GM12873 (cell line): Measurements from ENCODE around the gene SLC38A10.

Source experiments
- TF ChIP-seq, protein P1 (sequence below): IDR thresholded peaks from 2 replicates; pipeline ENCODE4 v1.5.1; 2012; ENCODE audit warnings: low read depth, mild to moderate bottlenecking, moderate library complexity, low read length, control low read depth; ENCODE audit not compliant: insufficient read depth; ENCODE audit errors: missing control alignments

SLC38A10 gene

DNA sequence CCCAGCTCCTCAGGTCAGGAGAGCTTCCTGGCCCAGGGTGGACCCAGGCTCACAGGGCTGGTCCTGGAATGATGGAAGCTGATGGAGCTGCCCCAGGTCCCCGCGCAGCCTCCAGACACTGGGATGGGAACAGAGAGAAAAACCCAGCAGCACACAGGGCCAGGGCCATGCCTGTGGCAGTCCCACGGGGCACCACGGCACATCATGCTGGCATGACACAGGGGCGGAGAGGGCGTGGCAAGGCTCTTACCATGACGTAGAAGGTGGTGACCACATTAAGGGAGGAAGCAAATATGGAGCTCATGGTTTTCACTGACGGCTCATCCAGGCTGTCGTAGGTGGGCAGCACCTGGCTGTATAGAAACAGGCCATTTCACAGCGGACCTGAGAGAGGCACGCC is 18.3 kb downstream of the SLC38A10 start:
- TF ChIP-seq, protein P1, sequence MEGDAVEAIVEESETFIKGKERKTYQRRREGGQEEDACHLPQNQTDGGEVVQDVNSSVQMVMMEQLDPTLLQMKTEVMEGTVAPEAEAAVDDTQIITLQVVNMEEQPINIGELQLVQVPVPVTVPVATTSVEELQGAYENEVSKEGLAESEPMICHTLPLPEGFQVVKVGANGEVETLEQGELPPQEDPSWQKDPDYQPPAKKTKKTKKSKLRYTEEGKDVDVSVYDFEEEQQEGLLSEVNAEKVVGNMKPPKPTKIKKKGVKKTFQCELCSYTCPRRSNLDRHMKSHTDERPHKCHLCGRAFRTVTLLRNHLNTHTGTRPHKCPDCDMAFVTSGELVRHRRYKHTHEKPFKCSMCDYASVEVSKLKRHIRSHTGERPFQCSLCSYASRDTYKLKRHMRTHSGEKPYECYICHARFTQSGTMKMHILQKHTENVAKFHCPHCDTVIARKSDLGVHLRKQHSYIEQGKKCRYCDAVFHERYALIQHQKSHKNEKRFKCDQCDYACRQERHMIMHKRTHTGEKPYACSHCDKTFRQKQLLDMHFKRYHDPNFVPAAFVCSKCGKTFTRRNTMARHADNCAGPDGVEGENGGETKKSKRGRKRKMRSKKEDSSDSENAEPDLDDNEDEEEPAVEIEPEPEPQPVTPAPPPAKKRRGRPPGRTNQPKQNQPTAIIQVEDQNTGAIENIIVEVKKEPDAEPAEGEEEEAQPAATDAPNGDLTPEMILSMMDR, result no peak

DNA sequence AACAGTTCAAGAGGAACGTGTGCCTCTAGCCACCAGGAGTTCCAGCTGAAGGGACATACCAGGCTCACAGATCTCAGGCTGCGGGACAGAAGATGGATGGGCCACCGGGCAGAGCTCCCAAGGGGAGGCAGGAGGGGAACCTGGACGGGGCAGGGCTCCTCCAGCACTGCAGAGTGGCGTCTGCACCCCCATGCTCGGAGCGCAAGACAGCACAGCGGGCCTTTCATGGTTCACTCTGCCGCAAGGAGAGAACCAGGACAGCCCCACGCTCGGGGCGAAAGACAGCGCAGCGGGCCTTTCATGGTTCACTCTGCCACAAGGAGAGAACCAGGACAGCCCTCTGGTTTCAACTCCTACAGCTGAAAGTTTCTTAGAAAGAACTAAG is 20.6 kb downstream of the SLC38A10 start:
- TF ChIP-seq, protein P1, result no peak

DNA sequence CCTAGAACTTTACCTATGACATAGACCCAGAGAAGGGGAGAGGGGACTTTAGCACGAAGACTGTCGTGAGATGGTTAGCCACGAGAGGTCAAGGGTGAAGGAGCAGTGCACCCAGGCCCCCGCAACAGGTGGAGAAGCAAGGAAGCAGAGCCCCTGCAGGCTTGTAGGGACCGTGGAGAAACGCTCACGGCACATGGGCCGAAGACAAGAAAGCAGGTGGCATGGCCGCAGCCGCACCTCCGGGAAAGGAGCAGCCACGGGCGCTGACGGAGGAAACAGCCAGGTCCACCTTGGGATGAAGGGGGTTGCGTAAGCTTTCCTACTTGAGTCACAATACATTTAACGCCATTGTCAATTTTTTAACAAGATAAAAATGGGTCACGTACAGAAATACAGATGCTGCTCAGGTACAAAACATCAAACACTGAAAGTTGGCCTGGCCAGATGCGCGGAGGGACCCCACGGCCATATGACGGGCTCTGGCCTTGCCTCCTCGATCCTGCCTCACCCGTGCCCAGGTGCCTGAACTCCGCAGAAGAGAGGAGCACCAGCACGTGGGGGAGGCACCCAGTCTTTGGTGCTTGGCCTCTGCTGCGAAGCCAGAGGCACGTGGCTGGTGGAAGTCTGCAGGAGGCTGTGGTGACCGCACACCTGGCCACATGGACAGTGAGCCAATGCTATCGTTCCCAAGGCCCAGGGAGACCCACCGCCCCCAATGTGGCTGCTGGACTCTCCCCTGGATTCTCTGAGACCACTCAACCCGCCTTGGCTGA is 21.2 kb downstream of the SLC38A10 start:
- TF ChIP-seq, protein P1, result no peak

DNA sequence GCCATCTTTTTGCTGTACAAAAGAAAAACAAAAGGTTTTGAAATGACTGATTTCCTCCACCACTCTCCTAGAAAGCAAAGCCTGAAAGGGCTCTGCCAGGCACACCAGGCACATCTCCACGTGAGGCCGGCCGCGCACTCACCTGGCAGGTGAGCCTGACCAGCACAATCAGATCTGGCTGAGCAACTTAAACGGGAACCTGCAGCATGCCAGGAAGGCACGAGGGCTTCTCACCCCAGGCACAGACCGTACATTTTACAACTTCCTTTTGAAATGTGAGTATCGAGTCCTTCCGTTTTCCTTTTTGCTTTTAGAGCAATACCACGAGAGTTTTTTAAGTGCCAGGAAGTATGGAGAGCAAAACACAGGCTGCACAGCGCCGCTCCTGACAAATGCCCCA is 22.5 kb downstream of the SLC38A10 start:
- TF ChIP-seq, protein P1, result no peak

DNA sequence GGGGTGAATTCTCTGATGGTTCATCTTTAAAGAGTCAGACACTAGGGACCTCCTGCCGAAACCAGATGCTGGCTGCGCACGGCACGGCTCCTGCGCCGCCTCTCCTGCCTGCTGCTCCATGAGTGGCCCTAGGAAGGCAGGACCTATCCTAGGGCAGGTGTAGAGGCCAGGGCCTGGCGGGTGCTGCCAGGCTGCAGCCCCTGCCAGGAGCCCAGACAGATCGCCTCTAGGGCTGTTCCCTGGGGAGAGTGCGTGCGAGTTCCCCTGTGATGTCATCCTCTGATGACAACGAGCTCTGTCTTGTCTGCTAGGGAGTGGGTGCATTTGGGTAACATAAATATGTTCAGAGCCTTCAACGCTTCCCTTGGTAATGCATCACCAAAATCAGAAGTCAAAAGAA is 23.9 kb downstream of the SLC38A10 start:
- TF ChIP-seq, protein P1, result no peak

DNA sequence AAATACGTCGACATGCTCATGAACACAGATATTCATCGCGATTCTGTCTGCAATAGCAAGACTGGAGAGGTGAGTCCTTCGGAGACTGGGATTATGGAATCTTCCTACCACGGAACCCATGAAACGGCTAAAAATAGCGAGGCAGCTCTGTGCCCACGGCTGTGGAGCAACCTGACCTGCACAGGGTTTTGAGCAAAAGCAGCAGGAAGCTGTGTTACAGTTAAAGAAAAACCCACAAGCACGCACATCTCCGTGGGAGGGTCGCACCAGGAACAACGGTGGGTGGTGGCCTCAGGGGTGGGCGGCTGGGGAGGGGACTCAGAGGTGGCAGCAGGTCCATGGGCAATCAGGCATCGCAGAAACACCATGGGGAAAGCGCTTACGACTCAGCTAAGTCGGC is 24.8 kb downstream of the SLC38A10 start:
- TF ChIP-seq, protein P1, result no peak

DNA sequence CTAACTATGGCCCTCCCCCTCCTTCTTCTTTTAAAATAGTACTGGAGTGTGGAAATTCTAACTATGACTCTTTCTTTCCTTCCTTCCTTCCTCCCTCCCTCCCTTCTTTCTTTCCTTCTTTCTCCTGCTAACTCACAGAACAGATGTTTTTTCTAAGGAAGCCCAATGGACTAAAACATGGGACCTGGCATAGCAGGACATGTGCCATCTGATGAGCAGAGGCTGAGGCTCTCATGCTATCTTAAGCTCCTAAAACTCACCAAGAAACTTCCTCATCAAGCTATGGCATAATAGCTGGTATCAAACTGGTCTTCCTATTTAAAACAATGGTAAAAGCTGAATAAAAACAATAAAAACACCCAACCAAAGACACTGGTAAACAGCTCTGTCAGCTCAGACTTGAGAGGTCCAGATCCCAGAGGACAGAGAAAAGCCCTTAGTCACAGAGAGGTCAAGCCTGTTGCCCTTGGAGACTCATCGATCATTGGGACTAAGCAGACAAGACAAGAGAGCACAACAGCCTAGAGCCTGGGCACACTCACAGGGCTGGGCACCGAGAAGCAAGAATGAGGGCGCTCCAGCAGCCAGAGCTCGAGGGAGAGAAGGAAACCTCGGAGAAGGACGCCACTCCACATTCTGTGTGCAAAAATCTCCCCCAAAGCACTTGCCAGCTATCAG is 27.6 kb downstream of the SLC38A10 start:
- TF ChIP-seq, protein P1, result no peak
